ENCODE data around the gene SNX14. TPM values are rescaled to one million over a fixed set of nuclear protein-coding genes. Genes with fewer than 3 reads are reported as not detected.

Gene SNX14, protein sequence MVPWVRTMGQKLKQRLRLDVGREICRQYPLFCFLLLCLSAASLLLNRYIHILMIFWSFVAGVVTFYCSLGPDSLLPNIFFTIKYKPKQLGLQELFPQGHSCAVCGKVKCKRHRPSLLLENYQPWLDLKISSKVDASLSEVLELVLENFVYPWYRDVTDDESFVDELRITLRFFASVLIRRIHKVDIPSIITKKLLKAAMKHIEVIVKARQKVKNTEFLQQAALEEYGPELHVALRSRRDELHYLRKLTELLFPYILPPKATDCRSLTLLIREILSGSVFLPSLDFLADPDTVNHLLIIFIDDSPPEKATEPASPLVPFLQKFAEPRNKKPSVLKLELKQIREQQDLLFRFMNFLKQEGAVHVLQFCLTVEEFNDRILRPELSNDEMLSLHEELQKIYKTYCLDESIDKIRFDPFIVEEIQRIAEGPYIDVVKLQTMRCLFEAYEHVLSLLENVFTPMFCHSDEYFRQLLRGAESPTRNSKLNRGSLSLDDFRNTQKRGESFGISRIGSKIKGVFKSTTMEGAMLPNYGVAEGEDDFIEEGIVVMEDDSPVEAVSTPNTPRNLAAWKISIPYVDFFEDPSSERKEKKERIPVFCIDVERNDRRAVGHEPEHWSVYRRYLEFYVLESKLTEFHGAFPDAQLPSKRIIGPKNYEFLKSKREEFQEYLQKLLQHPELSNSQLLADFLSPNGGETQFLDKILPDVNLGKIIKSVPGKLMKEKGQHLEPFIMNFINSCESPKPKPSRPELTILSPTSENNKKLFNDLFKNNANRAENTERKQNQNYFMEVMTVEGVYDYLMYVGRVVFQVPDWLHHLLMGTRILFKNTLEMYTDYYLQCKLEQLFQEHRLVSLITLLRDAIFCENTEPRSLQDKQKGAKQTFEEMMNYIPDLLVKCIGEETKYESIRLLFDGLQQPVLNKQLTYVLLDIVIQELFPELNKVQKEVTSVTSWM
- 10 to 100 TPM; 40.7 to 67.2 TPM for total RNA-seq

- intact Hi-C loops (cut with DNase I) = loop anchor here (2.0 kb wide), 2 partner anchors 49 to 85 kb away; partner anchors contain the start of gene SYNCRIP
- Histone ChIP-seq H3K36me3 (no peaks in the 10 kb centered on the region), H3K27ac (peak within 1 kb of the TSS; percentile 88 to 91), H3K4me3 (peak within 1 kb of the TSS; percentile 51 to 54), H3K4me1 (replicated peaks) (no peaks in the 10 kb centered on the region), H3K9me3 (no peaks in the 10 kb centered on the region), H3K27me3 (replicated peaks; ENCODE audit: insufficient read depth) (no peaks in the 10 kb centered on the region)
- TF ChIP-seq POLR2A (IDR thresholded peaks at IDR 0.05) = peak; percentile 71
- TF ChIP-seq POLR2AphosphoS5 (IDR thresholded peaks at IDR 0.05) = peak; percentile 87
- peak in 3 of 4 experiments; percentile 22 to 35 (median 26) for TF ChIP-seq CTCF (IDR thresholded peaks at IDR 0.05)
- WGBS = under 1% methylated on average over 61 of the region's 82 CpGs
- DNase-seq (ENCODE audit: low spot score) = peak; percentile 92
Observed at GRCh38 chr6:85593438-85594196, at the start of gene SNX14. Gene SNX14 (minus strand): TSS chr6:85593858. CDS start chr6:85593718, 140 bp downstream.

DNA sequence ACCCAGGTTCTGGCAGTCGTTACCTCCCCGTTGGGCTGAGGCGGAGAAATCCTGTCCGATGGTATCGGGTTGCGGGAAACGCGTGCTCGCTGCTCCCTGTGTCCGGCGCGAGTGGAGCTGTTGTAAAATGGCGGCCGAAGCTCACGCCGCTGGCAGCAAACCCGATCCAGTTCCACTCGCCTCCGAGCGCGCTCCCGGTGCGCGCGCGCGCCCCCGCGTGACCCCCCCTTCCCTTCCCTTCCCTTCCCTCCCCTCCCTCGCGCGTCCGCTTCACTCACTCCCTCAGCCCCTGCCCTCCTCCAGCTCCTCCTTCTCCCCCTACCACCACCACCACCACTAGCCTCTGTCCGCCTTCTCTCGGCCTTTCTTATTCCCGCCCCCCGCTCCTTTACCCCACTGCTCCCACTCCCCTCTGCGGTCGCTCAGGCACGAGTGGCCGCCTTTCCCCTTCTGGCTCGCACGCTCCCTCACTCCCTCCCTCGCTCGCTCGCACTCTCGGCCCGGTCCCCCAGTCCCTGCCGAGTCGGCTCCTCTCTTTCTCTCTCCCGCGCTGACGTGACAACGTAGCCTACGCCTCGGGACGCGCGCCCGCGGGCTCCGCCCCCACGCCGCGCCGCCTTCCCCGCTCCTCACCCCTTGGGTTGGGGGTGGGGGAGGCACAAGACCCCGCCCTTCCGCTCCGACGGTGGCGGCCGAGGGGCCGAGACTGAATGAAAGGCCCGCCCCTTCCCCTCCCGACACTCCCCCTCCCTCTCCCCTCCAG lies 49.3 kb upstream of the SNX14 start, which contains the start of gene SYNCRIP:
SYNCRIP (minus strand) TSS at position 113 of the 763 bp plus-strand sequence. CDS start 1,447 bp downstream, outside the sequence.
- Histone ChIP-seq H3K36me3 (no peaks in the 10 kb centered on the region), H3K27me3 (replicated peaks; ENCODE audit: insufficient read depth) (no peaks in the 10 kb centered on the region), H3K4me1 (replicated peaks) (peaks cover 6% of the 10 kb centered on the region), H3K27ac (peak within 1 kb of the TSS; percentile 95 to 100), H3K4me3 (peak within 1 kb of the TSS; percentile 79 to 99), H3K9me3 (no peaks in the 10 kb centered on the region)
- DNase-seq (ENCODE audit: low spot score) = peak; percentile 99
- peak; percentile 92 for TF ChIP-seq POLR2A (IDR thresholded peaks at IDR 0.05)
- no peak for TF ChIP-seq CTCF (IDR thresholded peaks at IDR 0.05)
- TF ChIP-seq POLR2AphosphoS5 (IDR thresholded peaks at IDR 0.05) = peak; percentile 93
- under 1% methylated on average over 76 of the region's 76 CpGs for WGBS
- intact Hi-C loops (cut with DNase I) = loop anchor here (1.0 to 10.0 kb wide), 3 partner anchors 35 to 188 kb away; partner anchors contain the start of genes NT5E and SNX14

DNA sequence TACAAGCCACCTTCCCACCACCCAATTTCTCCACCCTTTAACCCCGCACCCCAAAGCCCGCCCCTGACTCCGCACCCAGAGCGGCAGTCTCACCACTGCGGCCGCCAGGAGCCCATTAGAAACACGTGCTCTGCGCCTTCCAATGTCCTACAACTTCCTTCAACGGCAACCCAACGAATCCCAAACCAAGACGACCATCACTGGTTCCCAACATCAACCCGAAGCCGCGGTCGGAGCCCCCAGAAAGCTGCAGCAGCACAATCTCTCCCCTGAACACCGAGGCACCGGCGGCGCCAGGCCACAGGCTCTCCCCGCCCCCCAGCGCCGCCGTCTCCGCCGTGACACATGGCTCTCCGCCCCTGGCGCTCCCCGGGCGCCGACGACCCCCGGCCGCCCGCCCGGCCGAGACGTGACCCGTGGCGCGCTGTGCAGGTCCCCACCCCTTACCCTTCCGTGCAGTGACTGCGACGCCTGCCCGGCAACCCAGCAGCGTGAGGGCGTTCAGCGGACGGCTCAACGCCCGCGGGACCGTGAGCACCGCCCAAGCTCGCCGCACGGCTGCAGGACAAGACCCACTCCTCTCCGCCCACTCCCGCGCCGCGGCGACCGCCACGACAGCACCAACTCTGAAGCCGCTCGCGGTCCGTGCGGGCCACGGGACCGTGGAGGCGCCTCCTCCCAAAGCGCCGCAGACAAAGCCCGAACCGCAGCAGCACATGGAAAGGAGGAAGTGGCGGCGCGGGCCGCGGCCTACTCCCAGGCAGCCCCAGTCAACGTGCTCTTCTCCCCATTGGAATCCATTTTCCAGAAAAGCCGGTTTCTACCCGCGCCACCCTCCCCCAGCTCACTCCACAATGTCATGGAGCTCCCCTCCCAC lies 48.5 kb upstream of the SNX14 start:
- intact Hi-C loops (cut with DNase I) = loop anchor here (2.0 to 10.0 kb wide), 2 partner anchors 49 to 187 kb away; partner anchors contain the start of genes NT5E and SNX14

More for the DNA sequence above, 48.5 kb upstream of the SNX14 start:
- Histone ChIP-seq H3K4me3 (peak overlapping the region; percentile 79 to 99), H3K27ac (peak overlapping the region; percentile 95 to 100), H3K36me3 (no peaks in the 10 kb centered on the region), H3K27me3 (replicated peaks; ENCODE audit: insufficient read depth) (no peaks in the 10 kb centered on the region), H3K9me3 (no peaks in the 10 kb centered on the region), H3K4me1 (replicated peaks) (peaks cover 6% of the 10 kb centered on the region)
- TF ChIP-seq CTCF (IDR thresholded peaks at IDR 0.05) = peak in 1 of 4 experiments; percentile 14
- no peak for TF ChIP-seq POLR2AphosphoS5 (IDR thresholded peaks at IDR 0.05)
- TF ChIP-seq POLR2A (IDR thresholded peaks at IDR 0.05) = peak; percentile 7
- peak; percentile 49 for DNase-seq (ENCODE audit: low spot score)
- WGBS = under 1% methylated on average over 72 of the region's 85 CpGs
